Activated CD4-positive, alpha-beta T cell treated with anti-CD3 and anti-CD28 coated beads, Interleukin-2, amount 50 U/mL, for 16 hours (primary cell): ENCODE measurements around the gene RNF38.

ENCODE experiments used
- DNase-seq: peaks from one replicate; pipeline ENCODE4 v3.0.0-alpha.2; 2020

RNF38 gene

DNA sequence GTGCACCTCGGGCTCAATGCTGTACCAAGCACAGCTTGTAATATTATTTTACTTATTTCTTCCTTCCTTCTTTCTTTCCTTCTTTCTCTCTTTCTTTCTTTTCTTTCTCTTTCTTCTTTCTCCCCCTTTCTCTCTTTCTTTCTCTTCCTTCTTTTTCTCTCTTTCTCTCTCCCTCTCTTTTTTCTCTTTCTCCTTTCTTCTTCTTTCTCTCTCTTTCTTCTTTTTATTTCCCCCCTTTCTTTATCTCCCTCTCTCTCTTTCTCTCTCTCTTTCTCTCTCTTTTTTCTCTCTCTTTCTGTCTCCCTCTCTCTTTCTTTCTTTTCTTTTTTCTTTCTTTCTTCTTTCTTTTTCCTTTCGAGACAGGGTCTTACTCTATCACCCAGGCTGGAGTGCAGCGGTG, 109.1 kb downstream of the RNF38 start:
- DNase-seq = no peak

DNA sequence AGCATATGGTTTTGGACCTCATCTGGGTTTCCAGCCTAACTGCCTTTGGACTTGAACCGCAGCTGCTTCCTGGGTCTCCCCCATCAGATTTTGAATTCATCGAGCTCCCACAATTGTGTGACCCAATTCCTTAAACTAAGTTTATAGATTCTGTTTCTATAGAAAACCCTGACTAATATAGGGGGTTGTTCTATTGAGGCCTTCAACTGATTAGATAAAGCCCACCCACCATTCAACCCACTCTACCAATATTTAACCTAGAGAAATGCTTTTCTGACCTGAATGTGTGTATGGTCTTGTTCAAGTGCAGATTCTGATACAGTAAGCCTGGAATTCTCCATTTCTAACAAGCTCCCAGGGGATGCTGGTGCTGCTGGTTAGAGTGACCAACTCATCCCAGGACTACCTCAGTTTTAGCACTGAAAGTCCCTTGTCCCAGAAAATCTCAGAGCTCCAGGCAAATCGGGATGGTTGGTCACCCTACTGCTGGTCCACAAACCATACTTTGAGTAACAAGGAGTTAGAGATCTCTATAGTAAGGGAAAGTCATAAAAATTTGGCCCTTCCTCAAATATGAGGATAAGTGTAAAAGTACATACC, 110.1 kb downstream of the RNF38 start:
- no peak for DNase-seq

DNA sequence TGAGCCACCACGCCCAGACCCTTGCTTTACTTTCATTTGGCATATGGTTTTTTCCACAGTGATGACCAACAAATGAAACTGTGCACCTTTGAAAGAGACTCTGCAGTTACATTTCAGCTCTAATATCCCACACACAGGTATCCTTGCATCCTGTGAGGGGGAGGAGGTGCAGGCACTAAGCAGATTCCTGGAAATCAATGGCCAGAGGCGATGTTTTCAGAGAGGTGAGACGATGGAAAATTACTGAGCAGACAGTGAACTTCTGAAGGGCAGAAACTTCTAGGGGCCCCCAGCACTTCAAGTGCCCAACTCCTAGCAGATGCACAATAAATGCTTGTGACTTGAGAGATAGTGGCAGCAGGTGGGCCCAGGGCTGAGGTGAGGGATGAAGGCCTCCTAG, 112.0 kb downstream of the RNF38 start:
- no peak for DNase-seq
